NCI-H226 (cell line): ENCODE measurements around the gene MADD.
A peak's percentile ranks its signal among the peaks of the same experiment; 100 is the strongest.

ENCODE experiments used
- DNase-seq: peaks from one replicate; pipeline ENCODE4 v3.0.0-alpha.2; 2015

The MADD gene

GRCh38 chr11:47253660-47254059 is 16.3 kb upstream of the MADD start:
- no peak for DNase-seq

DNA sequence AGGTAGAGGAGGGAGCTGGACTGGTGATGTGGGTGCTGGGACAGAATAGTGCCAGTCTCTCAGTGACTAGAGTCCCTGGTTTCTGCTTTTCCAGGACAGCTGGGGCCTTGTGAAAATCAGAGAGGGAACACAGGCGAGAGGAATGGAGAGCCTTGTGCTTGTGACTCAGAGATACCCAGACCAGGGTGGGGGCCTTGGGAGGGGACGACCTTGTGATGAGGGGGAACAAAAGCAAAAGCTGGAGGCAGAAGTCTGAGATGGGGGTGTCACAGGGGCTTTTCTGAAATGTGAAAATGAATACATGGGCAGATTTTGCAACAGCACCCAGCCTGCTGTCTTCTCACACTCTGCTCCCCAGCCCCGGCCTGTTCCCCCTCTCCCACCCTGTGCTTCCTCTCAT is 15.5 kb upstream of the MADD start:
- DNase-seq, result no peak

DNA sequence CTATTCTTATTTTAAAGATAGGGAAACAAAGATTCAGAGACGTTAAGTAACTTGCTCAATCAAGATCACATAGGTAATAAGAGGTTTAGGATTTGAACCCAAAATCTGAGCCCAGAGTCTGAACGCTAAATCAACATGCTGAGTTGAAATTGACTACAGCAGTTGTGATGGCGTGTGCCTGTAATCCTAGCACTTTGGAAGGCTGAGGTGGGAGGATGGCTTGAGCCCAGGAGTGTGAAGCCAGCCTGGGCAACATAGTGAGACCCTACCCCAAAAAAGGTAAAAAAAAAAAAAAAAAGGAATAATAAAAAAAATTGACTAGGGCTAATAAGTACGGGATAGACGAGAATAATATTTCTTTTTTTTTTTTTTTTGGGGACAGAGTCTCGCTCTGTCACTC is 13.6 kb upstream of the MADD start:
- DNase-seq, result no peak

- no peak for DNase-seq
Observed at GRCh38 chr11:47257177-47257516, 12.8 kb upstream of the MADD start.

DNA sequence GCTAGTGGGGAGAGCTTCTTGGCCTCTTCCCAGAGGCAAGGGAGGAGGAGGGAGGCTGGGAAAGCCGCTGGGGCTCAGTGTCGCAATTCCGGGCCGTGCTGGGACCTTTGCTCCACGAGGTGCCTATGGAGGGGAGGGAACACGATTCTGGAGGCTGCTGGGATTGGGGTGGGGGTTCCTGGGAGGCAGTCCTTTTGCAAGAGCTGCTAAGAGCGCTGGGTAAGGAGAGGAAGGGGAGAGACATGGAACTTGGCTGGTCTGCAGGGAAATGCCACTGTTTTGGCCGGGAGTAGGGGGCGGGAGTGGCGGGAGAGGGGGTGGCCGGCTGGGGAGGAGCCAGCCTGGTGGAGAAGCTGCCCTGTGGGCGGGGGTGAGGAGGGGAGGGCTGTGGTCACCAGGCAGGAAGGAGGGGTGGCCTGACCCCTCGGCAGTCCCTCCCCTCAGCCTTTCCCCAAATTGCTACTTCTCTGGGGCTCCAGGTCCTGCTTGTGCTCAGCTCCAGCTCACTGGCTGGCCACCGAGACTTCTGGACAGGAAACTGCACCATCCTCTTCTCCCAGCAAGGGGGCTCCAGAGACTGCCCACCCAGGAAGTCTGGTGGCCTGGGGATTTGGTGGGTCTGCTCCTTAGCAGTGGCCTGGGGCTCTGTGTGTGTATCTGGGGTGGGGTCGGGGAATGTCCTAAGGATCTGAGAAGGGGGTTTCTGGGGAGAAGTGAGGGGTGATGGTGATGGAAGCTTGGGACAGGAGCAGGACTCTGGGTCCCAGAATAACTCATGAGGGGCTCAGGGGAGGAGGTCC is 12.2 kb upstream of the MADD start, which contains the start of gene NR1H3:
Gene NR1H3, plus strand, starts transcription at position 480 of the 800 bp plus-strand sequence. CDS start 1,221 bp downstream, outside the sequence.
- peak; percentile 81 for DNase-seq

GRCh38 chr11:47258317-47258902 is 11.5 kb upstream of the MADD start:
- DNase-seq, result no peak

GRCh38 chr11:47259232-47259977 is 10.5 kb upstream of the MADD start:
- peak; percentile 11 for DNase-seq

DNA sequence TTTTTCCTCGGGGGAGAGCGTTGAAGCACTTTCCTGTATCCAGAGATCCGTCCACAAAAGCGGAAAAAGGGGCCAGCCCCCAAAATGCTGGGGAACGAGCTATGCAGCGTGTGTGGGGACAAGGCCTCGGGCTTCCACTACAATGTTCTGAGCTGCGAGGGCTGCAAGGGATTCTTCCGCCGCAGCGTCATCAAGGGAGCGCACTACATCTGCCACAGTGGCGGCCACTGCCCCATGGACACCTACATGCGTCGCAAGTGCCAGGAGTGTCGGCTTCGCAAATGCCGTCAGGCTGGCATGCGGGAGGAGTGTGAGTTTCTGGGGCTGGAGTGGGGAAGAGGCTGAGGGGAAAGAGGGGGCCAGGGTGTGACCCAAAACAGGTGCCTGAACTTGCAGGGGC is 9.6 kb upstream of the MADD start:
- DNase-seq, result no peak

DNA sequence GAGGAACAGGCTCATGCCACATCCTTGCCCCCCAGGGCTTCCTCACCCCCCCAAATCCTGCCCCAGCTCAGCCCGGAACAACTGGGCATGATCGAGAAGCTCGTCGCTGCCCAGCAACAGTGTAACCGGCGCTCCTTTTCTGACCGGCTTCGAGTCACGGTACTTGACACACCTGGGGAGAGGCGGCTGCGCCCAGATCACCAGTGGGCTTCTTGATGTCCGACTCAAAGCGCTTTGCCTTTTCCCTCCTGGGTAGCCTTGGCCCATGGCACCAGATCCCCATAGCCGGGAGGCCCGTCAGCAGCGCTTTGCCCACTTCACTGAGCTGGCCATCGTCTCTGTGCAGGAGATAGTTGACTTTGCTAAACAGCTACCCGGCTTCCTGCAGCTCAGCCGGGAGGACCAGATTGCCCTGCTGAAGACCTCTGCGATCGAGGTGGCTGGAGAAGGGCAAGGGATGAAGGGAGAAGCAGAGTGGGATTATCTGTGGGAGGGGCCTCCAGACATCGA is 8.6 kb upstream of the MADD start:
- no peak for DNase-seq

- no peak for DNase-seq
Observed at GRCh38 chr11:47264119-47264518, 5.8 kb upstream of the MADD start.

DNA sequence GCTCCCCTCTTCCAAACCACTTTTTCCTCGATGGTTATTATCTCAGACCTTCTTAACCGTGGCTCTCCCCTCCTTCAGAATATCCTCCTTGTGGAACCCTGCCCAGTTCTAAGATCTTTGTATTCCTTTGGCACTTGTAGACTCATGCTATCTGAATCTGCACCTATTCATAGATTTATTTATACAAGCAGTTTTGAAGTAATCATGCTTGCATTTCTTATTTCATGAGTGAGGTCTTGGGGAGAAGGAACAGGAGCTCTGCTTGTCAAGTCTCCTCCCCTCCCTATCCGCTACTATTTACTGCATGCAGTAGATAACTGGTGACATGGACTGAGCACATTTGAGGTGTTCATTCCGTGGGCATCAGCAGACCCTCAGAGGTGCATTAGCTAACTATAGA is 5.4 kb upstream of the MADD start:
- DNase-seq, result no peak

DNA sequence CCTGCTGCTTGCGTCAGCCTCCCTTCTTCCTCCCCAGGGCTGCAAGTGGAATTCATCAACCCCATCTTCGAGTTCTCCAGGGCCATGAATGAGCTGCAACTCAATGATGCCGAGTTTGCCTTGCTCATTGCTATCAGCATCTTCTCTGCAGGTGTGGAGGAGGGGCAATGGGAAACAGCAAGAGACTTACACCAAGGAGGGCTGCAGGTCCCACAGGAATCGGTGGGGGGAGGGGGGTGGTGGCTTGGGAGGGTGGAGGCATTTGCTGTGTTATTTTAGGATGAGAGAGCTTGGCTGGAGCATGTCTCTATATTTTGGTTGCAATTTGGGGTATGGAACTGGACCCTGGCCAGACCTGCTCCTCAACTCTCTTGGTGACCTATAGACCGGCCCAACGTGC is 2.1 kb upstream of the MADD start:
- no peak for DNase-seq

DNA sequence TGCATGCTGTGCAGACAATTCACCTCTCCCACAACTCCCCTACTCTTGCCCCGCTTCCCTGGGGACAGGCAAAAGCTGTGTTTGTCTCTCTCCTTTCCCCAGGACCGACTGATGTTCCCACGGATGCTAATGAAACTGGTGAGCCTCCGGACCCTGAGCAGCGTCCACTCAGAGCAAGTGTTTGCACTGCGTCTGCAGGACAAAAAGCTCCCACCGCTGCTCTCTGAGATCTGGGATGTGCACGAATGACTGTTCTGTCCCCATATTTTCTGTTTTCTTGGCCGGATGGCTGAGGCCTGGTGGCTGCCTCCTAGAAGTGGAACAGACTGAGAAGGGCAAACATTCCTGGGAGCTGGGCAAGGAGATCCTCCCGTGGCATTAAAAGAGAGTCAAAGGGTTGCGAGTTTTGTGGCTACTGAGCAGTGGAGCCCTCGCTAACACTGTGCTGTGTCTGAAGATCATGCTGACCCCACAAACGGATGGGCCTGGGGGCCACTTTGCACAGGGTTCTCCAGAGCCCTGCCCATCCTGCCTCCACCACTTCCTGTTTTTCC is 1.4 kb upstream of the MADD start:
- DNase-seq, result no peak

DNA sequence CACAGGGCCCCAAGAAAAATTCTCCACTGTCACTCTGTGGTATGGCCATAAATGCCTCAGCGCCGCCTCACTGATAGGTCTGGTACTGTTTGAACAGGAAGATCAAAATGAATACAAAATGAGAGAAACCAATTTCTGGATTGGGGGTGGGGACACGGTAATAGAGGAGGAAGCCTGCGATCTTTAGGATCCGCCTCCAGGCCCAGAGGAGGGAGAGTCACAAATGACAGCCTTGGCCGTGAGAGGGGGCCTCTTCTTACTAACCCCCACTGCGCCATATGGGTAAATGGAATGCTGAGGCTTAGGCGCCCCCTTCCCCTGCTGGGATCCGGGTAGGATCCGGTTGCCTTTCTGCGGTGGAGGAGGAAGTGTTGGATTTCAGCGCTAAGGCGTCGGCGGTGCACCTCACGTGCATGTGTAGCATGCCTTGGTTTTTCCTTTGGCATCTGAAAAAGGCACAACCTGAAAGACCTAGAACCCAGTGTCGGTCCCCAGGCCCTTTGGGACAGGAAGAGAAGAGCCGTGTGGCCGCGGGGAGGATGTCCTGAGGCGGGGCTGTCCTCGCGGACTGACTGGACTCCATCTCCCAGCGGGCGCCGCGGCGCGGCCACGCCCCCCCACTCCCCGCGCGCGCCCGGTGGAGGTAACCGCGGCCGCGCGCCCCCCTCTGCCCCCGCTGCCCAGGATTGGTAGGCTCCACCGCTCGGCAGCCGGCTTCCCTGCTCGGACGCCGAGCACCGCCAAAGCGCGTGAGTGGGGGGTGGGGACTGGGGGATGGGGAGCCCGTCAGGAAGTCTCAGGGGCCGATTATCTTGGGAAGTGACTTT is 718 bp upstream of the MADD start:
- peak; percentile 85 for DNase-seq

- DNase-seq, result peak; percentile 22
Observed at GRCh38 chr11:47270331-47271271, 668 bp downstream of the MADD start.

DNA sequence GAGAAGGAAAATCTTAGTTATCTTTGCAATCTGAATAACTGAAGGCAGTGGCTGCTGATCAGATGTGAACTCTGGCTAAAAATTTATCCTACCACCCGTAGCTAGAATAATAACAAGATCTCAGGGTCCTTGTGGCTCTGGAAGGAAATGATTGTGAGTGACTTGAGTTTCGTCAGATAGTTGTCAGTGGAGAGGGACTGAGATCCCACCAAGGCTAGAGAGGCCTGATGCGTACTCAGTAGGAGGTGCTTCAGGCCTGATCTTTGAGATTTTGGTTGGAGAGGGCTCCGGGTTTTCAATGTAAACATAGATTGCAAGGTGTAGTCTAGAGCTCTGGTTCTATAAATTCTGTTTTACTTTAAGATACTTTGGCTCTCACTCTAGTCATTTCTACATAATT is 1.4 kb downstream of the MADD start:
- DNase-seq, result no peak

- no peak for DNase-seq
Observed at GRCh38 chr11:47271961-47272661, 2.2 kb downstream of the MADD start.

DNA sequence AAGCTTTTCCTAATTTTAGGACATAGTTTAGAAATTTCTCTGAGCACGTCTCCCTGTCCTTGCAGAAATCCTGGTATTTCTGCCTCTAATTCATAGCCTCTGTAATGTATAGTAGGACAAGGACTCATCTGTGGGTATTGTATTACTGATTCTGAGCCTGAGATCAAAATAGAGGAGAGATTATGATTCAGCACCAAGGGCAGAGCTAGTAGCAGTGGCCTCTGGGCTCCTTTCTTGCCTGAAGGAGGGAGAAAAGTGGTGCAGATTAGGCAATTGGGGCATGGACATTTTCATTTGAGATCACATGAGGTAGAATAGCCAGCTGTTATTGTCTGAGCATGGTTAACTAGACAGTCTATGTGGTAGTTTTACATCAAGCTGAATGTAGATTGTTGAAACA is 2.8 kb downstream of the MADD start:
- peak; percentile 12 for DNase-seq

- no peak for DNase-seq
Observed at GRCh38 chr11:47274495-47275235, 4.7 kb downstream of the MADD start.

DNA sequence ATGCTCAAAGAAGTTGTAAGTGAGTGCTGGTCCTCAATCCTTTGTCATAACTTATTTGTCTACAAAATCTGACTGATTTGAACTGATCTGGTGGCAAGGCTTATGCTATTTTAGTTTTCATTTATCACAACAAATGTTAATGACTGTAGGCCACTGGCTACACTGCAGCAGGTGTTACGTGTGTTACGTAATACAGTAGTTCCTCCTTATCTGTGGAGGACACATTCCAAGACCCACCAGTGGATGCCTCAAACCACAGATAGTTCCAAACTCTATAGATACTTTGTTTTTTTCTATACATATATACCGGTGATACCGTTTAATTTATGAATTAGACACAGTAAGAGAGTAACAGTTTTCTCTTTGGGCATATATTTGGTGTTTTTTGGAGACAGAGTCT is 7.0 kb downstream of the MADD start:
- DNase-seq, result no peak
